D721Med (cell line): ENCODE results near the gene PIGU.
"Not testable (repeated sequence)": the region's sequence is repeated elsewhere in the genome, so short reads cannot be mapped to it uniquely, and the experiment has no call there.

Experiments used
- DNase-seq: peaks from one replicate; pipeline ENCODE4 v3.0.0; 2011; ENCODE audit warnings: low spot score; ENCODE audit not compliant: insufficient read length
- FAIRE-seq: peaks from 2 replicates; lab custom pipeline; 2011; peaks lifted over from hg19 to GRCh38; lab: Jason Lieb, UNC
- TF ChIP-seq, protein P1 (sequence below): IDR thresholded peaks from 2 replicates; pipeline ENCODE4 v1.5.1; 2012; ENCODE audit warnings: mild to moderate bottlenecking, control low read depth; ENCODE audit not compliant: insufficient read depth; ENCODE audit errors: missing control alignments

PIGU gene

DNA sequence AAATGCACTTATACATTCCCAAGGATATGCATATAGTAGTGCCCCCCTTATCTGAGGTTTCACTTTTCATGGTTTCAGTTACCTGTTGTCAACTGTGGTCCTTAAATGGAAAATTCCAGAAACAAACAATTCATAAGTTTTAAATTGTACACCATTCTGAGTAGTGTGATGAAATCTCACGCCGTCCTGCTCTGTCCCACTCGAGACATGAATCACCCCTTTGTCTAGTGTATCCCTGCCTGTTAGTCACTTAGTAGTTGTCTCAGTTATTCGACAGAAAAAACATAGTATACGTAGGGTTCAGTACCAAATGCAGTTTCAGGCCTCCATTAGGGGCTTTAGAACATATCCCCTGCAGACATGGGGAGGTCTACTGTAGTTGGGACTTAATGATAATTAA is 61.4 kb downstream of the PIGU start:
- DNase-seq = no peak
- no peak for FAIRE-seq
- TF ChIP-seq, protein P1, sequence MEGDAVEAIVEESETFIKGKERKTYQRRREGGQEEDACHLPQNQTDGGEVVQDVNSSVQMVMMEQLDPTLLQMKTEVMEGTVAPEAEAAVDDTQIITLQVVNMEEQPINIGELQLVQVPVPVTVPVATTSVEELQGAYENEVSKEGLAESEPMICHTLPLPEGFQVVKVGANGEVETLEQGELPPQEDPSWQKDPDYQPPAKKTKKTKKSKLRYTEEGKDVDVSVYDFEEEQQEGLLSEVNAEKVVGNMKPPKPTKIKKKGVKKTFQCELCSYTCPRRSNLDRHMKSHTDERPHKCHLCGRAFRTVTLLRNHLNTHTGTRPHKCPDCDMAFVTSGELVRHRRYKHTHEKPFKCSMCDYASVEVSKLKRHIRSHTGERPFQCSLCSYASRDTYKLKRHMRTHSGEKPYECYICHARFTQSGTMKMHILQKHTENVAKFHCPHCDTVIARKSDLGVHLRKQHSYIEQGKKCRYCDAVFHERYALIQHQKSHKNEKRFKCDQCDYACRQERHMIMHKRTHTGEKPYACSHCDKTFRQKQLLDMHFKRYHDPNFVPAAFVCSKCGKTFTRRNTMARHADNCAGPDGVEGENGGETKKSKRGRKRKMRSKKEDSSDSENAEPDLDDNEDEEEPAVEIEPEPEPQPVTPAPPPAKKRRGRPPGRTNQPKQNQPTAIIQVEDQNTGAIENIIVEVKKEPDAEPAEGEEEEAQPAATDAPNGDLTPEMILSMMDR = no peak

DNA sequence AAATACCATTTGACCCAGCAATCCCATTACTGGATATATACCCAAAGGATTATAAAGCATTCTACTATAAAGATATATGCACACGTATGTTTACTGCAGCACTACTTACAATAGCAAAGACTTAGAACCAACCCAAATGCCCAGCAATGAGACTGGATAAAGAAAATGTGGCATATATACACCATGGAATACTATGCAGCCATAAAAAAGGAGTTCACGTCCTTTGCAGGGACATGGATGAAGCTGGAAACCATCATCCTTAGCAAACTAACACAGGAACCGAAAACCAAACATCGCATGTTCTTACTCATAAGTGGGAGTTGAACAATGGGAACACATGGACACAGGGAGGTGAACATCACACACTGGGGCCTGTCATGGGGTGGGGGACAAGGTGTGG is 64.9 kb downstream of the PIGU start:
- not testable (repeated sequence) for FAIRE-seq

DNA sequence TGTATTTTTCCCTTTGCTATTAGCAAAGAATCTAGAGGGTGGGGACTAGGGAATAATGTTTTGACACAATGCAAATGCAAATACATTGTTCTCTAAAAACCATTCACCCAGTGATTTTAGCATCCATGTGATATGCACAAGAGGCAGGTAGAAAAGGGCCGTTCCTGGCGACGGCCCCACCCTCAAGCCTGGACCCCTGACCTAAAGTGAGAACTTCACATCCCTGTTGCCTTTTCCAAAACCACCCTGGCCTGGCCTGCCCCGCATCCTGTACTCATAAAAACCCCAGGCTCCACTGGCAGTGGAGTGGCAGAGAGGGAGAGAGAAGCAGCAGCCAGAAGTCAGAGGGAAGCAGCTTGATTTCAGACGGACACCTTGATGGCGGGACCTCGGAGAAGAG is 69.8 kb downstream of the PIGU start:
- DNase-seq = no peak
- TF ChIP-seq, protein P1 = no peak
- no peak for FAIRE-seq

More for the DNA sequence above, 64.9 kb downstream of the PIGU start:
- DNase-seq = not testable (repeated sequence)

DNA sequence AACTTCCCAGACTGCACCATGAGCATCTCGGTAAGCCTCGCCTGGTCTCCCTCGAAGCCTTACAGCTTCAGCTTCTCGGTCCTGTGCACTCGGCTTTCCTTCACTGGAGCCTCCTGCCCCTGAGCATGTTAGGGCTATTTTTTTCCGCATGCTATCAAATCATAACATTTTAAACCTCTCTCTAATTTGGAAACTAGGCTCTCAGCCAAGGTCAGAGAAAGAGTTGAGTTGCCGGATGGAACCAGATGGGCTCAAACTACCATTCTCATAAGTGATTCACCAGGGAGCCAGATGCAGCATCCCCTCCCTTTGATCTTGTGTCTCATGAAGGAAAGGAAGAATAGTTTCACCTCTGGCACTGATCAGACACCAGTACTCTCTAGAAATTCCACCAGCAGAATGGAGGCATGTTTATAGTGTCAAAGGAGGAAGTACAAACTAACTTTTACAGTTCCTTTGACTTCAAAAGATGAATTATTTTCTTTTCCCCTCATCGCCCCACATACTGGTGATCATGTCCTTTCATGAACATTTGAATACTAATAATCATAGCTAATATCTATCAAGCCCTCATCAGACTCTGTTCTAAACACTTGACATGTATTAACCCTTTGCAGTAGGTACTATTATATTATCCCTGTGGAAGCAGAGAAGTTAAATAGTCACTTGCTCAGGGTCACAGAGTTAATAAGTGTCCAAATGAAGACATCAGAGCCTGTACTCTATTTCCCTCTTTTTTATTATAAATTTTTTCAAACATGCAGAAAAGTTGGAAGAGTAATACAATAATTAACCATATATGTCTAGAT is 71.7 kb downstream of the PIGU start:
- TF ChIP-seq, protein P1 = no peak
- DNase-seq = no peak

DNA sequence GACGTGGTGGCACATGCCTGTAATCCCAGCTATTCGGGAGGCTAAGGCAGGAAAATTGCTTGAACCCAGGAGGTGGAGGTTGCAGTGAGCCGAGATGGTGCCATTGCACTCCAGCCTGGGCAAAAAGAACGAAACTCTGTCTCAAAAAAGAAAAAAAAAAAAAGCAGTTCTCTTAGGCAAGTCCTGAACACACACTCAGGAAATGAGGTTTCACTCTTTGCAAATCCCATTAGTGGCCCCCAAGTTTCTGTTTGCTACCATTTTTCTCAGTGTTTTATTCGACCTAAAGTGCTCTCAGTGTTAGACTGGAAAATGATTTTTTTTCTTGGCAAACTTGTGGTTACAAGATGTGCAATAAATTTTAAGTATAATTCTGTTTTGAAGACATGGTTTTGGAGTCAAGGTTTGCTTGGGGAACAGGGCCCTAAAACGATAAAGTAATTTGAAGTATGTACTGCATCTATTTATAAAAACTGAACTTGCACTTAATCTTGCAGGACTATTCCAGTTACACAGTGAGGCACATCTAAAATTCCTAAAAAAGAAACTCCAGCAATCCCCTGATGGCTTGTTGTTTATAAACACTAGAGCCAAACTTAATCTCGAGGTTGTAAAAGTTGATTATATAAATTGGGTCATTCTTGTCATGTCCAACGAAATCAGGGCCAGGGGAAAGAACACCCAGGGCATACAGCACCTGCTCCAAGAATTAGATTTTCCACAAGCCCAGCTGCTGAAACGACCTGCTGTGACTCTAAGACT is 75.8 kb downstream of the PIGU start:
- TF ChIP-seq, protein P1 = no peak
- FAIRE-seq = no peak

More for the DNA sequence above, 71.7 kb downstream of the PIGU start:
- FAIRE-seq = no peak

DNA sequence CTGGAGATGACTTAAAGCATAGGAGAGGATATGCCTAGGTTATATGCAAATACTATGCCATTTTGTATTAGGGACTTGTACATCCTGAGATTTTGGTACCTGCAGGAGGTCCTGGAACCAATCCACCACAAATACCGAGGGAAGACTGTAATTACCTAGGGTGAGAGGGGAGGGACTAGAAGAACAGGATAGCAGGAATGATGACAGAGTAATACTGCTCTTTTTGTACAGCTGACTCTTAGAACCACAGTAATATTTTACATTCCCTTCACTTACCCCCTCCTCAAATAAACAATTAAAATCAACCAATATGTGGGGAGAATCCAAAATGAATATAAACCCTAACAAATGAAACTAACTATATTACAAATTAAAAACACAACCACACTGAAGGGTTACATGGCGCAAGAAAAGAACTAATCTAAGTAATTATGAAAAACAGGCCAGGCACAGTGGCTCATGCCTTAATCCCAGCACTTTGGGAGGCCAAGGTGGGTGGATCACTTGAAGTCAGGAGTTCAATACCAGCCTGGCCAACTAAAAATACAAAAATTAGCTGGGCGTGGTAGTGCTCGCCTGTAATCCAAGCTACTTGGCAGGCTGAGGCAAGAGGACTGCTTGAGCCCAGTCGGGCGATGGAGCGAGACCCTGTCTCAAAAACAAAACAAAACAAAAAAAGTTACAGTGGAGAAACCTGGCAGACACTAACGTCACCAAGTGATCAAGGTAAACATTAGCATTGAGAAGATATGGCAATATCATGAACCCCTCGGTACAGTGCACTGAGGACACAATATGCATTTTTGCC is 81.3 kb downstream of the PIGU start:
- TF ChIP-seq, protein P1 = no peak
- no peak for DNase-seq
- no peak for FAIRE-seq

More for the DNA sequence above, 75.8 kb downstream of the PIGU start:
- DNase-seq = no peak
